ENCODE results near the gene PSTK. TPM values are rescaled to one million over a fixed set of nuclear protein-coding genes. Genes with fewer than 3 reads are reported as not detected.

The PSTK gene
- polyA plus RNA-seq, 1 donor (not counting 4 experiments of a cell fraction or from before 2014, with no cell fraction given): 5.6 TPM

GRCh38 chr10:123014772-123015171, 34.6 kb downstream of the PSTK start:
- peak; percentile 56 for FAIRE-seq
- H3K79me2 ChIP-seq (ENCODE audit: control insufficient read depth, insufficient read depth, low read length): no peaks in the 10 kb centered on the region
- no peak overlapping the region for H3K9ac ChIP-seq (ENCODE audit: control insufficient read depth, extremely low read depth, insufficient read depth, low read length)
- H3K9me3 ChIP-seq (ENCODE audit: control insufficient read depth, low read depth, low read length): no peaks in the 10 kb centered on the region
- no peak for DNase-seq (ENCODE audit: low read depth, low spot score)
- no peaks in the 10 kb centered on the region for H3K9me1 ChIP-seq (ENCODE audit: control insufficient read depth, extremely low read depth, insufficient read depth, low read length)
- H3K36me3 ChIP-seq (ENCODE audit: control insufficient read depth in 2 of 2, extremely low read depth in 1 of 2, insufficient read depth in 2 of 2, low read length in 2 of 2): no peaks in the 10 kb centered on the region
- peaks cover 8% of the 10 kb centered on the region for H3K4me1 ChIP-seq (ENCODE audit: control insufficient read depth, extremely low read depth, insufficient read depth, low read length)
- H3K4me2 ChIP-seq (ENCODE audit: control insufficient read depth, extremely low read depth, insufficient read depth, low read depth, low read length): no peak overlapping the region
- no peak overlapping the region for H2AFZ ChIP-seq (ENCODE audit: control insufficient read depth, low read length)
- H4K20me1 ChIP-seq (ENCODE audit: control insufficient read depth, extremely low read depth, insufficient read depth, low read length): no peaks in the 10 kb centered on the region
- dilution Hi-C loops (cut with MboI; ENCODE audit: extremely low pct_ligation_motif_present, low sequenced_read_pairs): no loop called here
- no peak for TF ChIP-seq EZH2 (IDR thresholded peaks at IDR 0.05; ENCODE audit: low read length)
- TF ChIP-seq, protein P1, sequence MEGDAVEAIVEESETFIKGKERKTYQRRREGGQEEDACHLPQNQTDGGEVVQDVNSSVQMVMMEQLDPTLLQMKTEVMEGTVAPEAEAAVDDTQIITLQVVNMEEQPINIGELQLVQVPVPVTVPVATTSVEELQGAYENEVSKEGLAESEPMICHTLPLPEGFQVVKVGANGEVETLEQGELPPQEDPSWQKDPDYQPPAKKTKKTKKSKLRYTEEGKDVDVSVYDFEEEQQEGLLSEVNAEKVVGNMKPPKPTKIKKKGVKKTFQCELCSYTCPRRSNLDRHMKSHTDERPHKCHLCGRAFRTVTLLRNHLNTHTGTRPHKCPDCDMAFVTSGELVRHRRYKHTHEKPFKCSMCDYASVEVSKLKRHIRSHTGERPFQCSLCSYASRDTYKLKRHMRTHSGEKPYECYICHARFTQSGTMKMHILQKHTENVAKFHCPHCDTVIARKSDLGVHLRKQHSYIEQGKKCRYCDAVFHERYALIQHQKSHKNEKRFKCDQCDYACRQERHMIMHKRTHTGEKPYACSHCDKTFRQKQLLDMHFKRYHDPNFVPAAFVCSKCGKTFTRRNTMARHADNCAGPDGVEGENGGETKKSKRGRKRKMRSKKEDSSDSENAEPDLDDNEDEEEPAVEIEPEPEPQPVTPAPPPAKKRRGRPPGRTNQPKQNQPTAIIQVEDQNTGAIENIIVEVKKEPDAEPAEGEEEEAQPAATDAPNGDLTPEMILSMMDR (optimal IDR thresholded peaks at IDR 0.05 in 1 of 3, IDR thresholded peaks at IDR 0.05 in 1 of 3, conservative IDR thresholded peaks at IDR 0.05 in 1 of 3; ENCODE audit: extremely low read depth in 1 of 3, insufficient read depth in 2 of 3, low read length in 3 of 3): no peak
- no peaks in the 10 kb centered on the region for H3K27me3 ChIP-seq (ENCODE audit: control insufficient read depth, extremely low read depth, insufficient read depth, low read length)
- H3K27ac ChIP-seq (ENCODE audit: control insufficient read depth, insufficient read depth, low read length): no peak overlapping the region
- no peak overlapping the region for H3K4me3 ChIP-seq (ENCODE audit: control insufficient read depth in 2 of 3, extremely low read depth in 1 of 3, insufficient read depth in 2 of 3, low read depth in 1 of 3, low read length in 3 of 3)

- FAIRE-seq (no peak), DNase-seq (ENCODE audit: low read depth, low spot score) (no peak)
- Histone ChIP-seq H2AFZ (ENCODE audit: control insufficient read depth, low read length) (no peak overlapping the region), H3K9me3 (ENCODE audit: control insufficient read depth, low read depth, low read length) (no peaks in the 10 kb centered on the region), H4K20me1 (ENCODE audit: control insufficient read depth, extremely low read depth, insufficient read depth, low read length) (no peaks in the 10 kb centered on the region), H3K4me1 (ENCODE audit: control insufficient read depth, extremely low read depth, insufficient read depth, low read length) (peaks cover 4% of the 10 kb centered on the region), H3K36me3 (ENCODE audit: control insufficient read depth in 2 of 2, extremely low read depth in 1 of 2, insufficient read depth in 2 of 2, low read length in 2 of 2) (no peaks in the 10 kb centered on the region), H3K9me1 (ENCODE audit: control insufficient read depth, extremely low read depth, insufficient read depth, low read length) (no peaks in the 10 kb centered on the region), H3K79me2 (ENCODE audit: control insufficient read depth, insufficient read depth, low read length) (no peaks in the 10 kb centered on the region), H3K27ac (ENCODE audit: control insufficient read depth, insufficient read depth, low read length) (no peak overlapping the region), H3K4me3 (ENCODE audit: control insufficient read depth in 2 of 3, extremely low read depth in 1 of 3, insufficient read depth in 2 of 3, low read depth in 1 of 3, low read length in 3 of 3) (no peak overlapping the region), H3K9ac (ENCODE audit: control insufficient read depth, extremely low read depth, insufficient read depth, low read length) (no peak overlapping the region), H3K4me2 (ENCODE audit: control insufficient read depth, extremely low read depth, insufficient read depth, low read depth, low read length) (no peak overlapping the region), H3K27me3 (ENCODE audit: control insufficient read depth, extremely low read depth, insufficient read depth, low read length) (no peaks in the 10 kb centered on the region)
- dilution Hi-C loops (cut with MboI; ENCODE audit: extremely low pct_ligation_motif_present, low sequenced_read_pairs): no loop called here
- TF ChIP-seq, protein P1 (optimal IDR thresholded peaks at IDR 0.05 in 1 of 3, IDR thresholded peaks at IDR 0.05 in 1 of 3, conservative IDR thresholded peaks at IDR 0.05 in 1 of 3; ENCODE audit: extremely low read depth in 1 of 3, insufficient read depth in 2 of 3, low read length in 3 of 3): no peak
- no peak for TF ChIP-seq EZH2 (IDR thresholded peaks at IDR 0.05; ENCODE audit: low read length)
These were observed 36.0 kb downstream of the PSTK start for GRCh38 chr10:123016228-123016627.

All from keratinocyte (primary cell).